Measurements from ENCODE around the gene PCNT.

The PCNT gene

GRCh38 chr21:46438241-46438640 is 114.3 kb downstream of the PCNT start:
- TF ChIP-seq CTCF (IDR thresholded peaks at IDR 0.05) = no peak

- TF ChIP-seq CTCF (IDR thresholded peaks at IDR 0.05) = no peak
These were observed 116.0 kb downstream of the PCNT start for GRCh38 chr21:46439906-46440305.

GRCh38 chr21:46441331-46441730 is 117.4 kb downstream of the PCNT start:
- TF ChIP-seq CTCF (IDR thresholded peaks at IDR 0.05) = no peak

GRCh38 chr21:46441961-46442498 is 118.1 kb downstream of the PCNT start:
- TF ChIP-seq CTCF (IDR thresholded peaks at IDR 0.05) = no peak

GRCh38 chr21:46442938-46443337 is 119.0 kb downstream of the PCNT start:
- TF ChIP-seq CTCF (IDR thresholded peaks at IDR 0.05) = no peak

- no peak for TF ChIP-seq CTCF (IDR thresholded peaks at IDR 0.05)
These were observed 120.0 kb downstream of the PCNT start for GRCh38 chr21:46443910-46444309.

GRCh38 chr21:46448108-46448507 is 124.2 kb downstream of the PCNT start:
- no peak for TF ChIP-seq CTCF (IDR thresholded peaks at IDR 0.05)

- no peak for TF ChIP-seq CTCF (IDR thresholded peaks at IDR 0.05)
These were observed 128.8 kb downstream of the PCNT start for GRCh38 chr21:46452710-46453109.

Measured in LNCAP (cell line).